SK-N-SH treated with all-trans-retinoic acid at 6 μM for 48 hours (cell line): Measurements from ENCODE around the gene CHPF.

Experiments used
- ATAC-seq: fragments of 200-7000 bp; cut with Tn5 transposase; 3 replicates; pipeline ENCODE4 v1.9.1; 2020; ENCODE audit warnings: mild to moderate bottlenecking, moderate library complexity
- ARNTL ChIP-seq: fragments of 450-650 bp; formaldehyde crosslinking; IDR thresholded peaks from 2 replicates; pipeline ENCODE4 v1.5.0; 2020; ENCODE audit warnings: low read depth, mild to moderate bottlenecking, moderate library complexity, borderline replicate concordance
- BACH2 ChIP-seq: fragments of 250-450 bp; sonication (Bioruptor Pico); IDR thresholded peaks from 2 replicates; pipeline ENCODE4 v1.9.0; 2021; ENCODE audit warnings: mild to moderate bottlenecking, borderline replicate concordance
- CSDC2 ChIP-seq: fragments of 250-450 bp; sonication (Bioruptor Pico); IDR thresholded peaks from 2 replicates; pipeline ENCODE4 v1.5.0; 2020; ENCODE audit warnings: mild to moderate bottlenecking, moderate library complexity
- ESRRG ChIP-seq: fragments of 250-450 bp; sonication (Bioruptor Pico); IDR thresholded peaks from 2 replicates; pipeline ENCODE4 v1.6.1; 2021; ENCODE audit warnings: mild to moderate bottlenecking
- GLIS3 ChIP-seq: fragments of 250-450 bp; sonication (Bioruptor Pico); IDR thresholded peaks from 2 replicates; pipeline ENCODE4 v1.5.0; 2020; ENCODE audit warnings: mild to moderate bottlenecking, moderate library complexity
- ISL1 ChIP-seq: fragments of 250-450 bp; sonication (Bioruptor Pico); IDR thresholded peaks from 2 replicates; pipeline ENCODE4 v2.1.2; 2022; ENCODE audit warnings: mild to moderate bottlenecking, moderate library complexity
- OSR1 ChIP-seq: fragments of 250-450 bp; sonication (Bioruptor Pico); IDR thresholded peaks from 2 replicates; pipeline ENCODE4 v1.8.0; 2022; ENCODE audit warnings: moderate library complexity, mild to moderate bottlenecking, inconsistent platforms
- PPARA ChIP-seq: fragments of 250-450 bp; sonication (Bioruptor Pico); IDR thresholded peaks from 2 replicates; pipeline ENCODE4 v1.5.0; 2020; ENCODE audit warnings: mild to moderate bottlenecking, borderline replicate concordance
- SNAI2 ChIP-seq: fragments of 250-450 bp; sonication (Bioruptor Pico); IDR thresholded peaks from 2 replicates; pipeline ENCODE4 v1.5.0; 2020; ENCODE audit warnings: mild to moderate bottlenecking, moderate library complexity
- TCF4 ChIP-seq: fragments of 250-450 bp; sonication (Bioruptor Pico); IDR thresholded peaks from 2 replicates; pipeline ENCODE4 v1.8.0; 2021; ENCODE audit warnings: mild to moderate bottlenecking, moderate library complexity, borderline replicate concordance
- TOX ChIP-seq: fragments of 250-450 bp; sonication (Bioruptor Pico); IDR thresholded peaks from 2 replicates; pipeline ENCODE4 v1.8.0; 2021; ENCODE audit warnings: mild to moderate bottlenecking, moderate library complexity, borderline replicate concordance
- ZC3H10 ChIP-seq: fragments of 250-450 bp; sonication (Bioruptor Pico); IDR thresholded peaks from 2 replicates; pipeline ENCODE4 v1.5.1; 2021; ENCODE audit warnings: mild to moderate bottlenecking, moderate library complexity
- ZFP3 ChIP-seq: fragments of 250-450 bp; sonication (Bioruptor Pico); IDR thresholded peaks from 2 replicates; pipeline ENCODE4 v1.5.0; 2020; ENCODE audit warnings: mild to moderate bottlenecking, moderate library complexity
- ZFP30 ChIP-seq: fragments of 450-650 bp; formaldehyde crosslinking; IDR thresholded peaks from 2 replicates; pipeline ENCODE4 v1.5.0; 2022; ENCODE audit warnings: mild to moderate bottlenecking, moderate library complexity
- ZNF565 ChIP-seq: fragments of 450-650 bp; formaldehyde crosslinking; conservative IDR thresholded peaks from 2 replicates; pipeline ENCODE4 v1.5.0; 2020; ENCODE audit warnings: low read depth, mild to moderate bottlenecking, moderate library complexity
- ZNF70 ChIP-seq: fragments of 450-650 bp; formaldehyde crosslinking; IDR thresholded peaks from 2 replicates; pipeline ENCODE4 v1.5.0; 2020; ENCODE audit warnings: mild to moderate bottlenecking, moderate library complexity
- ZNF8 ChIP-seq: fragments of 450-650 bp; formaldehyde crosslinking; IDR thresholded peaks from 2 replicates; pipeline ENCODE4 v1.5.0; 2020; ENCODE audit warnings: mild to moderate bottlenecking, moderate library complexity
- TF ChIP-seq, protein P1 (sequence below): fragments of 250-450 bp; sonication (Bioruptor Pico); IDR thresholded peaks from 2 replicates; pipeline ENCODE4 v1.8.0; 2021; ENCODE audit warnings: low read depth, mild to moderate bottlenecking, moderate library complexity, borderline replicate concordance
- TF ChIP-seq, protein P2 (sequence below): fragments of 250-450 bp; sonication (Bioruptor Pico); IDR thresholded peaks from 2 replicates; pipeline ENCODE4 v1.5.0; 2020; ENCODE audit warnings: mild to moderate bottlenecking, moderate library complexity
- TF ChIP-seq, protein P3 (sequence below): fragments of 250-450 bp; sonication (Bioruptor Pico); IDR thresholded peaks from 2 replicates; pipeline ENCODE4 v1.5.1; 2021; ENCODE audit warnings: mild to moderate bottlenecking, moderate library complexity
- TF ChIP-seq, protein P4 (sequence below): fragments of 250-450 bp; sonication (Bioruptor Pico); IDR thresholded peaks from 2 replicates; pipeline ENCODE4 v1.8.0; 2020; ENCODE audit warnings: mild to moderate bottlenecking, moderate library complexity, borderline replicate concordance
- TF ChIP-seq, protein P5 (sequence below): fragments of 250-450 bp; sonication (Bioruptor Pico); IDR thresholded peaks from 2 replicates; pipeline ENCODE4 v1.5.1; 2020; ENCODE audit warnings: low read depth, mild to moderate bottlenecking, moderate library complexity

CHPF gene

DNA sequence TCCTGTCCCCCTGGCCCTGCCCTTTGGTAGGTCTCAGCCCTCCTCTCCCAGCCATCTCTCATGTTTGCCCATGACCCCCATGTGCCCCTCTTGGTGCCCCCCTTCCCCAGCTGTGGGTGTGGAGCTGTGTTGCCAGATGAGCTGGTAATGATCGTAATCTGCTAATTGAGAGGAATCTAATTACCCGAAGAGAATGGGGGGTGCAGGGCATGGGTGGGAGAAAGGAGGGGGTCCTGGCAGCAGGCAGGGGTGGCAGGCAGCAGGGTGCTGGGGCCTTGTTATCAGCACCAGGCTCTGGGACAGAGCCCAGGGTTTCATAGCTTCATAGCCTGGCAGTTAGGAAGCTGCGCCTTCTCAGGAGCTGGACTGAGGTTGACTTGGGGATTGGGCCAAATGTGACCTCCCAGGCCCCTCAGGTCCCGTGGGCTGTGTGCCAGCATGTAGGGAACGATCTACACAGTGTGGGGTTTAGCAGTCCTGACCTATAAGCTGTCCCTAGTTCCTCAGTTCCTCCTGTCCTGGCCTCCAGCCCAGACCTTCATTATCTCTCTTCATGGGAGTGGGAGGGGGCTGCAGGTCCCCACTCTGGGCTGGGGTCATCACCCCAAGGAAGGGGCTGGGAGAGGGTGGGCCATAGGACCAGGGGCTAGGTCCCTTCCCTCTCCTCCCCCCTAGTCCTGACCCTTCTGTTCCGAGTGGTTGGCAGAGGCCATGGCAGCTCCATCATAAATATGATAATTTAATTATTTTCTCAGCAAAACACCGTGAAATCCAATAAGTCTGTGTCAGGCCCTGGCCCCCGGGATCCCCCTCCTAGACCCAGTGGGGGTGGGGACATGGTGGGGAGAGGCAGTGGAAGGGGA, 35.8 kb downstream of the CHPF start (continued):
- TF ChIP-seq OSR1: no peak
- no peak for TF ChIP-seq ZFP30 (CRISPR knock-in tag)
- TF ChIP-seq ZNF565 (CRISPR knock-in tag): no peak
- TF ChIP-seq, all 23 proteins: peak for 3

DNA sequence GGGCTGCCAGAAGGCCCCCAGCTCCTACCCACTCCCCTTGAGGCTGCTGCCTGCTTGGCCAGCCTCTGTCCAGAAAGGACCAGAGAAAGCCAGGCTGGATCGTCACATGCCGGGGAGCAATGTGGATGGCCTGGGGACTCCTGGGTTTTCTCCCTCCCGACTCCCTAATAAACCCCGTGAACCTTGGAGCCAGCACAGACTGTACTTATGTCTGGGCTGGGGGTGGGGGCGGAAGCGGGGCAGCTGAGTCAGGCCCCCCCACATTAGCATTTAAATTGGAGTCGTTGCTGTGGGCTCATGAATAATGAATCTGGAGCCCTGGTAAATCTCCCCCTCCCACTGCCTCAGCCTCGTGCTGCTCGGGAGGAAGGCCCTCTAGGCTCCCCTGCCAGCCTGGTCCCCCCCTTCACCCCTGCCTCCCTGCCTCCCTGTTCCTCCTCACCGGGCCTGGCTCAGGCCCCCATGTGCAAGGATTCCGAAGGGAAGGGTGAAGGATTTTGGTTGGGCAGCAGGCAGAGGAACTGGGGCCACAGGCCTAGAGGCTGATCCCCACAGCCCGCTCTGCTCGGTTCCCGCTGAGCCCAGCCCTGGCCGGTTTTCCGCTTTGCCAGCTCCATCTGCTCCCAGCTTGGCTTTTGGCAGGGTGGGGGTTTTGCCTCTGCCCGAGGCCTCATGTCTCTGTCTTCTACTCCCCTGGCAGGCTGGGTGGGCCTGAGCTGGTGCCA, 36.6 kb downstream of the CHPF start:
- TF ChIP-seq CSDC2 (CRISPR knock-in tag) (no peak), ZNF70 (CRISPR knock-in tag) (no peak), GLIS3 (no peak)
- no peak for ATAC-seq

DNA sequence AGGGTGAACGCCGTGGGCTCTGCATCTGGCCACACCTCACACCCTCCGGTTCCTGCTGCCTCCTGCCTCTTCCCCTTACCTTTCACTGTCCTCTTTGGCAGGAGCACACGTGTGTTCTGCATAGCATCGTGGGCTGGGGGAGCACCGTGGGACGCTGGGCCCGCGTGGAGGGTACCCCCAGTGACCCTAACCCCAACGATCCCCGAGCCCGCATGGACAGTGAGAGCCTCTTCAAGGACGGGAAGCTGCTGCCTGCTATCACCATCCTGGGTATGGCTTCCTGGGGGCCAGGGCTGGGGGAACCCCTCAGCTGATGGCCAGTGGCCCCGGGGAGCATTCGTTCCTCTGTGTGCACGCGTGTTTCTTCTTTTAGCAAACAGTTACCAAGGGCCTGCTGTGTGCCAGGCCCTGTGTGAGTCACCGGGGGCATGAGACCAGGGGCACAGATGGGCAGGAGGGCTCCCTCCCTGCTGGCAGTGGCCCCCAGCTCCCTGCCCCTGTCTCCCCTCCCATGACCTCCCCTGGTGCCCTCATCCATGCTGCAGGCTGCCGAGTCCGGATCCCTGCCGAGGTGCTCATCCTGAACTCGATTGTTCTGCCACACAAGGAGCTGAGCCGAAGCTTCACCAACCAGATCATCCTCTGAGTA, 37.3 kb downstream of the CHPF start:
- TF ChIP-seq BACH2 (no peak), TCF4 (CRISPR knock-in tag) (no peak), ARNTL (no peak), SNAI2 (CRISPR knock-in tag) (no peak), ZFP30 (CRISPR knock-in tag) (no peak), ZFP3 (CRISPR knock-in tag) (no peak), GLIS3 (no peak), TOX (no peak), ZC3H10 (CRISPR knock-in tag) (no peak), ZNF565 (CRISPR knock-in tag) (no peak), ZNF70 (CRISPR knock-in tag) (no peak), ZNF8 (CRISPR knock-in tag) (no peak), ISL1 (CRISPR knock-in tag) (no peak), CSDC2 (CRISPR knock-in tag) (no peak)
- TF ChIP-seq, protein P1, sequence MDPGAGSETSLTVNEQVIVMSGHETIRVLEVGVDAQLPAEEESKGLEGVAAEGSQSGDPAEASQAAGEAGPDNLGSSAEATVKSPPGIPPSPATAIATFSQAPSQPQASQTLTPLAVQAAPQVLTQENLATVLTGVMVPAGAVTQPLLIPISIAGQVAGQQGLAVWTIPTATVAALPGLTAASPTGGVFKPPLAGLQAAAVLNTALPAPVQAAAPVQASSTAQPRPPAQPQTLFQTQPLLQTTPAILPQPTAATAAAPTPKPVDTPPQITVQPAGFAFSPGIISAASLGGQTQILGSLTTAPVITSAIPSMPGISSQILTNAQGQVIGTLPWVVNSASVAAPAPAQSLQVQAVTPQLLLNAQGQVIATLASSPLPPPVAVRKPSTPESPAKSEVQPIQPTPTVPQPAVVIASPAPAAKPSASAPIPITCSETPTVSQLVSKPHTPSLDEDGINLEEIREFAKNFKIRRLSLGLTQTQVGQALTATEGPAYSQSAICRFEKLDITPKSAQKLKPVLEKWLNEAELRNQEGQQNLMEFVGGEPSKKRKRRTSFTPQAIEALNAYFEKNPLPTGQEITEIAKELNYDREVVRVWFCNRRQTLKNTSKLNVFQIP: no peak
- TF ChIP-seq, protein P2, sequence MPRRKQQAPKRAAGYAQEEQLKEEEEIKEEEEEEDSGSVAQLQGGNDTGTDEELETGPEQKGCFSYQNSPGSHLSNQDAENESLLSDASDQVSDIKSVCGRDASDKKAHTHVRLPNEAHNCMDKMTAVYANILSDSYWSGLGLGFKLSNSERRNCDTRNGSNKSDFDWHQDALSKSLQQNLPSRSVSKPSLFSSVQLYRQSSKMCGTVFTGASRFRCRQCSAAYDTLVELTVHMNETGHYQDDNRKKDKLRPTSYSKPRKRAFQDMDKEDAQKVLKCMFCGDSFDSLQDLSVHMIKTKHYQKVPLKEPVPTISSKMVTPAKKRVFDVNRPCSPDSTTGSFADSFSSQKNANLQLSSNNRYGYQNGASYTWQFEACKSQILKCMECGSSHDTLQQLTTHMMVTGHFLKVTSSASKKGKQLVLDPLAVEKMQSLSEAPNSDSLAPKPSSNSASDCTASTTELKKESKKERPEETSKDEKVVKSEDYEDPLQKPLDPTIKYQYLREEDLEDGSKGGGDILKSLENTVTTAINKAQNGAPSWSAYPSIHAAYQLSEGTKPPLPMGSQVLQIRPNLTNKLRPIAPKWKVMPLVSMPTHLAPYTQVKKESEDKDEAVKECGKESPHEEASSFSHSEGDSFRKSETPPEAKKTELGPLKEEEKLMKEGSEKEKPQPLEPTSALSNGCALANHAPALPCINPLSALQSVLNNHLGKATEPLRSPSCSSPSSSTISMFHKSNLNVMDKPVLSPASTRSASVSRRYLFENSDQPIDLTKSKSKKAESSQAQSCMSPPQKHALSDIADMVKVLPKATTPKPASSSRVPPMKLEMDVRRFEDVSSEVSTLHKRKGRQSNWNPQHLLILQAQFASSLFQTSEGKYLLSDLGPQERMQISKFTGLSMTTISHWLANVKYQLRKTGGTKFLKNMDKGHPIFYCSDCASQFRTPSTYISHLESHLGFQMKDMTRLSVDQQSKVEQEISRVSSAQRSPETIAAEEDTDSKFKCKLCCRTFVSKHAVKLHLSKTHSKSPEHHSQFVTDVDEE (CRISPR knock-in tag): no peak
- TF ChIP-seq, protein P3, sequence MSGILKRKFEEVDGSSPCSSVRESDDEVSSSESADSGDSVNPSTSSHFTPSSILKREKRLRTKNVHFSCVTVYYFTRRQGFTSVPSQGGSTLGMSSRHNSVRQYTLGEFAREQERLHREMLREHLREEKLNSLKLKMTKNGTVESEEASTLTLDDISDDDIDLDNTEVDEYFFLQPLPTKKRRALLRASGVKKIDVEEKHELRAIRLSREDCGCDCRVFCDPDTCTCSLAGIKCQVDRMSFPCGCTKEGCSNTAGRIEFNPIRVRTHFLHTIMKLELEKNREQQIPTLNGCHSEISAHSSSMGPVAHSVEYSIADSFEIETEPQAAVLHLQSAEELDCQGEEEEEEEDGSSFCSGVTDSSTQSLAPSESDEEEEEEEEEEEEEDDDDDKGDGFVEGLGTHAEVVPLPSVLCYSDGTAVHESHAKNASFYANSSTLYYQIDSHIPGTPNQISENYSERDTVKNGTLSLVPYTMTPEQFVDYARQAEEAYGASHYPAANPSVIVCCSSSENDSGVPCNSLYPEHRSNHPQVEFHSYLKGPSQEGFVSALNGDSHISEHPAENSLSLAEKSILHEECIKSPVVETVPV: no peak
- TF ChIP-seq, protein P4, sequence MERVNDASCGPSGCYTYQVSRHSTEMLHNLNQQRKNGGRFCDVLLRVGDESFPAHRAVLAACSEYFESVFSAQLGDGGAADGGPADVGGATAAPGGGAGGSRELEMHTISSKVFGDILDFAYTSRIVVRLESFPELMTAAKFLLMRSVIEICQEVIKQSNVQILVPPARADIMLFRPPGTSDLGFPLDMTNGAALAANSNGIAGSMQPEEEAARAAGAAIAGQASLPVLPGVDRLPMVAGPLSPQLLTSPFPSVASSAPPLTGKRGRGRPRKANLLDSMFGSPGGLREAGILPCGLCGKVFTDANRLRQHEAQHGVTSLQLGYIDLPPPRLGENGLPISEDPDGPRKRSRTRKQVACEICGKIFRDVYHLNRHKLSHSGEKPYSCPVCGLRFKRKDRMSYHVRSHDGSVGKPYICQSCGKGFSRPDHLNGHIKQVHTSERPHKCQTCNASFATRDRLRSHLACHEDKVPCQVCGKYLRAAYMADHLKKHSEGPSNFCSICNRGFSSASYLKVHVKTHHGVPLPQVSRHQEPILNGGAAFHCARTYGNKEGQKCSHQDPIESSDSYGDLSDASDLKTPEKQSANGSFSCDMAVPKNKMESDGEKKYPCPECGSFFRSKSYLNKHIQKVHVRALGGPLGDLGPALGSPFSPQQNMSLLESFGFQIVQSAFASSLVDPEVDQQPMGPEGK (CRISPR knock-in tag): no peak
- ATAC-seq: no peak

DNA sequence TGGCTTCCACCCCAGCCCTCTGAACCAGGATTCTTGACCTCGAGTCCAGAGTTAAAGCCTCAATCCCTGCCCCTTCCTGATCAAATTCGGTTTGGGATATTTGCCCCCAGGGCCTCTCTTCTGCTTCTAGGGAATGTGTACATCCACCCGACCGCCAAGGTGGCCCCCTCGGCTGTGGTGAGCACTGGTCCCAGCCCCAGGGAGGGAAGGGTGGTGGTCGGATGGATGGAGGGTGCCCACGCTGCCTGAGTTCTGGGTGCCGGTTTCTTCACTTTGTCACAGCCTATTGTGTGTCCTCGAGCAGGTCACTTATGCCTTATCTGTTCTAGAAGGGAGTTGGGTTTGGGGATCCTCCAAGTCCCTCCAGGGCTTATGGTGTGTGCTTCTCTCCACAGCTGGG, 38.0 kb downstream of the CHPF start:
- no peak for ATAC-seq
- TF ChIP-seq ZNF70 (CRISPR knock-in tag) (no peak), CSDC2 (CRISPR knock-in tag) (no peak), SNAI2 (CRISPR knock-in tag) (no peak), ESRRG (CRISPR knock-in tag) (no peak), PPARA (CRISPR knock-in tag) (no peak), ISL1 (CRISPR knock-in tag) (no peak), ZFP30 (CRISPR knock-in tag) (no peak), BACH2 (no peak)
- TF ChIP-seq, protein P5, sequence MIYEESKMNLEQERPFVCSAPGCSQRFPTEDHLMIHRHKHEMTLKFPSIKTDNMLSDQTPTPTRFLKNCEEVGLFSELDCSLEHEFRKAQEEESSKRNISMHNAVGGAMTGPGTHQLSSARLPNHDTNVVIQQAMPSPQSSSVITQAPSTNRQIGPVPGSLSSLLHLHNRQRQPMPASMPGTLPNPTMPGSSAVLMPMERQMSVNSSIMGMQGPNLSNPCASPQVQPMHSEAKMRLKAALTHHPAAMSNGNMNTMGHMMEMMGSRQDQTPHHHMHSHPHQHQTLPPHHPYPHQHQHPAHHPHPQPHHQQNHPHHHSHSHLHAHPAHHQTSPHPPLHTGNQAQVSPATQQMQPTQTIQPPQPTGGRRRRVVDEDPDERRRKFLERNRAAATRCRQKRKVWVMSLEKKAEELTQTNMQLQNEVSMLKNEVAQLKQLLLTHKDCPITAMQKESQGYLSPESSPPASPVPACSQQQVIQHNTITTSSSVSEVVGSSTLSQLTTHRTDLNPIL (CRISPR knock-in tag): no peak
- TF ChIP-seq, protein P3: no peak
- TF ChIP-seq, protein P1: no peak
